ENCODE measurements around the gene CRHR1.

Gene CRHR1

GRCh38 chr17:45790296-45790922, 6.3 kb downstream of the CRHR1 start:
- 92% methylated on average over 11 of the region's 11 CpGs for WGBS
- no peak overlapping the region for H3K4me3 ChIP-seq (ENCODE audit: low read length)

GRCh38 chr17:45791041-45791582, 7.0 kb downstream of the CRHR1 start:
- H3K4me1 ChIP-seq (ENCODE audit: insufficient read depth, low read length), result peaks cover 7% of the 10 kb centered on the region; the same call in 1 of the 2 replicates
- H3K27ac ChIP-seq (ENCODE audit: low read depth, low read length), result no peak overlapping the region
- H3K4me3 ChIP-seq (ENCODE audit: low read length), result no peak overlapping the region
- WGBS, result 81% methylated on average over 8 of the region's 8 CpGs
- H3K27me3 ChIP-seq (ENCODE audit: insufficient read depth, low read length), result peaks cover 47% of the 10 kb centered on the region
- no peaks in the 10 kb centered on the region for H3K36me3 ChIP-seq (ENCODE audit: insufficient read depth, low read length)
- H3K9me3 ChIP-seq (ENCODE audit: insufficient read depth, low read depth, low read length), result no peaks in the 10 kb centered on the region
- H3K9ac ChIP-seq (ENCODE audit: low read depth, low read length), result no peak overlapping the region

More at GRCh38 chr17:45790296-45790922, 6.3 kb downstream of the CRHR1 start:
- H3K27ac ChIP-seq (ENCODE audit: low read depth, low read length), result no peak overlapping the region
- no peaks in the 10 kb centered on the region for H3K36me3 ChIP-seq (ENCODE audit: insufficient read depth, low read length)
- H3K9ac ChIP-seq (ENCODE audit: low read depth, low read length), result no peak overlapping the region
- peaks cover 54% of the 10 kb centered on the region for H3K27me3 ChIP-seq (ENCODE audit: insufficient read depth, low read length)
- H3K4me1 ChIP-seq (ENCODE audit: insufficient read depth, low read length), result peaks cover 7% of the 10 kb centered on the region; the same call in 1 of the 2 replicates
- no peaks in the 10 kb centered on the region for H3K9me3 ChIP-seq (ENCODE audit: insufficient read depth, low read depth, low read length)

DNA sequence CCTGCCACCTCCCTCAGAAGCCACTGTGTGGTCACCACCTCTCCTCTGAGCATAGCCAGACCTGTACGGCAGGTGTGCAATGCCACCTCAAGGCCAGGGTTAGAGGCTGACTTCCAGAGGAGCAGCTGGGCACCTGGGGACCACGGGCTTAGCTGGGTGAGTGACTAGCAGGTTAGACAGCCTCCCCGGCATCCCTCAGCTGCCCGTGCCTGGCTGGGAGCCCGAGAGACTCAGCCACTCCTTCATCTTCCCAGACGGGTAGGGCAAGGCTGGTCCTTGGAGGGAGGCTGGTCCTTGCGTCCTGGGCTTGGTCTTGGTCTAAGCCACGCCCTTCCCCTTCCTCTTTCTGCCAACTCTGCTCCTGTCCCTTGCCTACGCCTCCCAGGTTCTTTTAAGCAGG, 7.8 kb downstream of the CRHR1 start:
- Histone ChIP-seq H3K27me3 (ENCODE audit: insufficient read depth, low read length) (peaks cover 39% of the 10 kb centered on the region), H3K9ac (ENCODE audit: low read depth, low read length) (no peak overlapping the region), H3K4me3 (ENCODE audit: low read length) (no peak overlapping the region), H3K4me1 (ENCODE audit: insufficient read depth, low read length) (peaks cover 7% of the 10 kb centered on the region; the same call in 1 of the 2 replicates), H3K27ac (ENCODE audit: low read depth, low read length) (no peak overlapping the region), H3K9me3 (ENCODE audit: insufficient read depth, low read depth, low read length) (no peaks in the 10 kb centered on the region), H3K36me3 (ENCODE audit: insufficient read depth, low read length) (no peaks in the 10 kb centered on the region)
- WGBS, result 79% methylated on average over 9 of the region's 9 CpGs

DNA sequence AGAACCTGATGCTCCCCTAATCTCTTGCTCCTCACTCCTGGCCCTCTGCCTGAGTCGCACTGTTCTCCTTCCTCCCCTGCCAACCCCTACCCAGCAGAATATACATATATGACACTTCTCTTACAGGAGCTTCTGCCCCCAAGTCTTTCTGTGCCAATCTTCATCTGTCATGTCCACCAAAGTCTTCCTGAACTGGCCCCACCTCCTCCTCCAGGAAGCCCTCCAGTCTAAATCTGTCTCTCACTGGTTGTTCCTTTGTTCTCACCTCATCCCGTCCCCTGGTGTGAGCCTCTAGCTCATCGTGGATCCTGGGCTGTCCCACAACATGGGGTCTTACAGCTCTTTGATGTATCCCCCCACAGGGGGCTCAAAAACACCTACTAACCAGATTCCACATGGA, 8.3 kb downstream of the CRHR1 start:
- 57% methylated on average over 3 of the region's 3 CpGs for WGBS

DNA sequence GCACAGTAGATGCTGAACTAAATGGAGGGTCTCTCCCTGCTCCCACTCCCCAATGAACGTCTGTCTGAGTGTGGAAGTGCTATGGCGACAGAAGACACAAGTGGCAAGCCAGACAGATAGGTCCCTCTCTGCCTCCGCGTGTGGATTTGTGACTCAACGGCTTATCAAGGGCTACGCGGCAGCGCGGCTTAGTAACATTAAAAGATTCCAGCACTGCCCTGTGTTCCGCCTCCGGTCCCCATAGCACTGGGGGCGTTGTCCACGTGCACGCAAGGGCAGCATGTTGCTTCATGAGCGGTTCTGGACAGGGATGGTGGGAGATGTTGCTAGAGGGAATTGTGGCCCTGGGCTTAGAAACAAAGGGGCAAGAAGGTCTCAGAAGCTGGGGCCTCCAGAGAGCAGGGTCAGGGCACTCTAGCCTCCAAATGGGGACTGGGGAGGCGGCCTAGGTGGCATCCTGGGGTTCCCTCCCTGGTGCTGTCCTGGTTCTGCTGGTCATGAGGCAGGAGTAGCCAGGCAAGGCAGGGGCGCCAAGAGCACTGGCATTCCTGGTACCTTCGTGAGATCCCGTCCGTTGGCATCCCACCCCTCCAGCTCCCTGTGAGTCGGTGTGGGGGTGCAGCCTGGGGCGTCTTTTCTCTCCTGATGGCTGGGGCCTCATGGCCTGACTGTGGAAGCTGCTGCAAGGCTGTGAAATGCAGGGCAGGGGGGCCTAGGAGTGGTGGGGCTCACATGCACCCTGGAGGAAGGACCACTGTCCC, 9.1 kb downstream of the CRHR1 start:
- peaks cover 26% of the 10 kb centered on the region for H3K27me3 ChIP-seq (ENCODE audit: insufficient read depth, low read length)

More for the DNA sequence above, 8.3 kb downstream of the CRHR1 start:
- H3K27me3 ChIP-seq (ENCODE audit: insufficient read depth, low read length), result peaks cover 34% of the 10 kb centered on the region
- H3K36me3 ChIP-seq (ENCODE audit: insufficient read depth, low read length), result no peaks in the 10 kb centered on the region
- H3K9ac ChIP-seq (ENCODE audit: low read depth, low read length), result no peak overlapping the region
- no peak overlapping the region for H3K4me3 ChIP-seq (ENCODE audit: low read length)
- H3K4me1 ChIP-seq (ENCODE audit: insufficient read depth, low read length), result peaks cover 4% of the 10 kb centered on the region; the same call in 1 of the 2 replicates
- H3K27ac ChIP-seq (ENCODE audit: low read depth, low read length), result no peak overlapping the region
- H3K9me3 ChIP-seq (ENCODE audit: insufficient read depth, low read depth, low read length), result no peaks in the 10 kb centered on the region

DNA sequence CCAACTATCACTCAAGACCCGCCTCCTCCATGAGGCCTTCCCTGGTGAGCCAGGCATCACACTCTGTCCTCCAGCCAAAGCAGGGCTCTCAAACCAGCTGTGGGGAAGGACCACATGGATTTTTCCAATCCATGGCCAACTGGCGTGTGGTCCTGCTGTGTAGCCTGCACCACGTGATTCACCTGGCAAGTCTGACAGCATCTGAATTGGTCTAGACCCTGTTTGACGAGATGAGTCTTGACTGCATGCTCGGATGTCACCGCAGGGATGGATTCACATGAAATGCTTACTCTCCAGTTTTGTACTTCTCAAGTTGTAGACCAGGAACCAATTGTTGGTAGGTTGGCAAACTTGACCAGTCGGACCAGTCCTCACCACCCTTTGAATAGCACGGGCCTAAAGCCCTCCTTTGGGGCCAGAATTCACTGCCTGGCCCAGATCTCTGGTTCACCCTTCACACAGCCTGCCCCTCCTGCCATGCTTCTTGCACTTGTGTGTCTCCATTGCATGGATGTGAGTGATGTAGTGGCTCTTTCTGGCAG, 9.9 kb downstream of the CRHR1 start:
- Histone ChIP-seq H3K27me3 (ENCODE audit: insufficient read depth, low read length) (peaks cover 17% of the 10 kb centered on the region), H3K9me3 (ENCODE audit: insufficient read depth, low read depth, low read length) (no peaks in the 10 kb centered on the region), H3K36me3 (ENCODE audit: insufficient read depth, low read length) (no peaks in the 10 kb centered on the region), H3K4me3 (ENCODE audit: low read length) (no peak overlapping the region), H3K4me1 (ENCODE audit: insufficient read depth, low read length) (peaks cover 4% of the 10 kb centered on the region; the same call in 1 of the 2 replicates), H3K9ac (ENCODE audit: low read depth, low read length) (no peak overlapping the region), H3K27ac (ENCODE audit: low read depth, low read length) (no peak overlapping the region)
- WGBS, result 92% methylated on average over 8 of the region's 8 CpGs

More for the DNA sequence above, 9.1 kb downstream of the CRHR1 start:
- WGBS, result 93% methylated on average over 22 of the region's 22 CpGs
- Histone ChIP-seq H3K9me3 (ENCODE audit: insufficient read depth, low read depth, low read length) (no peaks in the 10 kb centered on the region), H3K36me3 (ENCODE audit: insufficient read depth, low read length) (no peaks in the 10 kb centered on the region), H3K9ac (ENCODE audit: low read depth, low read length) (no peak overlapping the region), H3K4me3 (ENCODE audit: low read length) (no peak overlapping the region), H3K4me1 (ENCODE audit: insufficient read depth, low read length) (peaks cover 4% of the 10 kb centered on the region; the same call in 1 of the 2 replicates), H3K27ac (ENCODE audit: low read depth, low read length) (no peak overlapping the region)

- Histone ChIP-seq H3K9me3 (ENCODE audit: insufficient read depth, low read depth, low read length) (no peaks in the 10 kb centered on the region), H3K36me3 (ENCODE audit: insufficient read depth, low read length) (no peaks in the 10 kb centered on the region), H3K4me3 (ENCODE audit: low read length) (no peak overlapping the region), H3K9ac (ENCODE audit: low read depth, low read length) (no peak overlapping the region), H3K4me1 (ENCODE audit: insufficient read depth, low read length) (peaks cover 4% of the 10 kb centered on the region; the same call in 1 of the 2 replicates), H3K27ac (ENCODE audit: low read depth, low read length) (no peak overlapping the region), H3K27me3 (ENCODE audit: insufficient read depth, low read length) (peaks cover 13% of the 10 kb centered on the region; the same call in 1 of the 2 replicates)
- 76% methylated on average over 6 of the region's 6 CpGs for WGBS
These were observed 10.7 kb downstream of the CRHR1 start for GRCh38 chr17:45794840-45795239.

- 44% methylated on average over 2 of the region's 2 CpGs for WGBS
- Histone ChIP-seq H3K4me1 (ENCODE audit: insufficient read depth, low read length) (peaks cover 4% of the 10 kb centered on the region; the same call in 1 of the 2 replicates), H3K9ac (ENCODE audit: low read depth, low read length) (no peak overlapping the region), H3K27me3 (ENCODE audit: insufficient read depth, low read length) (peaks cover 5% of the 10 kb centered on the region; the same call in 1 of the 2 replicates), H3K27ac (ENCODE audit: low read depth, low read length) (no peak overlapping the region), H3K4me3 (ENCODE audit: low read length) (no peak overlapping the region), H3K36me3 (ENCODE audit: insufficient read depth, low read length) (no peaks in the 10 kb centered on the region), H3K9me3 (ENCODE audit: insufficient read depth, low read depth, low read length) (no peaks in the 10 kb centered on the region)
These were observed 16.7 kb downstream of the CRHR1 start for GRCh38 chr17:45800816-45801215.

GRCh38 chr17:45801421-45801820, 17.3 kb downstream of the CRHR1 start:
- Histone ChIP-seq H3K27me3 (ENCODE audit: insufficient read depth, low read length) (peaks cover 5% of the 10 kb centered on the region; the same call in 1 of the 2 replicates), H3K27ac (ENCODE audit: low read depth, low read length) (no peak overlapping the region), H3K9me3 (ENCODE audit: insufficient read depth, low read depth, low read length) (no peaks in the 10 kb centered on the region), H3K9ac (ENCODE audit: low read depth, low read length) (no peak overlapping the region), H3K36me3 (ENCODE audit: insufficient read depth, low read length) (no peaks in the 10 kb centered on the region), H3K4me3 (ENCODE audit: low read length) (no peak overlapping the region), H3K4me1 (ENCODE audit: insufficient read depth, low read length) (peaks cover 4% of the 10 kb centered on the region; the same call in 1 of the 2 replicates)
- 90% methylated on average over 8 of the region's 8 CpGs for WGBS

DNA sequence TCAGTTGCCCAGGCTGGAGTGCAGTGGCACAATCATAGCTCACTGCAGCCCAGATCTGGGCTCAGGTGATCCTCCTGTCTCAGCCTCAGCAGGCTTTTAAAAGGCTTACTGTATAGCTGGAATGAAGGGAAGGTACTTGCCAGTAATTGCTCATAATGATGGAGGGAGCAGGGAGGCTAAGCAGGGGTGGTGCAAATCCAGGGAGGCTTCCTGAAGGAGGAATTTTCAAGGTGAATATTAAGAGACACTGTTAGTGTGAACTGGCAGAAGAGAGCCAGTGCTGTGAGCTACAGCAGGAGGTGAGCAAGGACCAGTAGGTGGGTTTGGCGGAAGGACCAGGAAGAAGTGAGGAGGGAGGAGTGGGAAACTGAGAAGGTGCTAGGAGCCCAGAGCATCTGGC, 24.7 kb downstream of the CRHR1 start:
- H3K27ac ChIP-seq (ENCODE audit: low read depth, low read length), result no peak overlapping the region
- H3K9ac ChIP-seq (ENCODE audit: low read depth, low read length), result no peak overlapping the region
- no peaks in the 10 kb centered on the region for H3K4me1 ChIP-seq (ENCODE audit: insufficient read depth, low read length)
- H3K4me3 ChIP-seq (ENCODE audit: low read length), result no peak overlapping the region
- 0 out of 2 replicates have a peak, but pooled peaks cover 4% of the 10 kb centered on the region for H3K9me3 ChIP-seq (ENCODE audit: insufficient read depth, low read depth, low read length)
- 88% methylated on average over 1 of the region's 1 CpG for WGBS
- H3K27me3 ChIP-seq (ENCODE audit: insufficient read depth, low read length), result peaks cover 3% of the 10 kb centered on the region
- H3K36me3 ChIP-seq (ENCODE audit: insufficient read depth, low read length), result no peaks in the 10 kb centered on the region

- Histone ChIP-seq H3K27ac (ENCODE audit: low read depth, low read length) (no peak overlapping the region), H3K4me3 (ENCODE audit: low read length) (no peak overlapping the region), H3K4me1 (ENCODE audit: insufficient read depth, low read length) (no peaks in the 10 kb centered on the region), H3K36me3 (ENCODE audit: insufficient read depth, low read length) (no peaks in the 10 kb centered on the region), H3K27me3 (ENCODE audit: insufficient read depth, low read length) (peaks cover 3% of the 10 kb centered on the region; the same call in 1 of the 2 replicates), H3K9ac (ENCODE audit: low read depth, low read length) (no peak overlapping the region), H3K9me3 (ENCODE audit: insufficient read depth, low read depth, low read length) (0 out of 2 replicates have a peak, but pooled peaks cover 4% of the 10 kb centered on the region)
- 96% methylated on average over 15 of the region's 15 CpGs for WGBS
These were observed 25.4 kb downstream of the CRHR1 start for GRCh38 chr17:45809499-45809898.
